Brain pericyte (primary cell): ENCODE data around the gene AIFM3.
"Not testable (repeated sequence)": the region's sequence is repeated elsewhere in the genome, so short reads cannot be mapped to it uniquely, and the experiment has no call there.

Source experiments
- DNase-seq: peaks from one replicate; pipeline ENCODE4 v3.0.0-alpha.2; 2012; ENCODE audit warnings: low read depth, low spot score

AIFM3 gene

GRCh38 chr22:21000987-21001600, 34.0 kb downstream of the AIFM3 start:
- DNase-seq = no peak

- peak; percentile 81 for DNase-seq
Measured at GRCh38 chr22:21001601-21002325, 34.7 kb downstream of the AIFM3 start, which contains the start of gene THAP7. THAP7 (minus strand) TSS chr22:21002118; CDS start chr22:21001911, 207 bp downstream.

- DNase-seq = no peak
Measured at GRCh38 chr22:21003782-21004181, 36.7 kb downstream of the AIFM3 start.

GRCh38 chr22:21009208-21009607, 42.2 kb downstream of the AIFM3 start:
- DNase-seq = not testable (repeated sequence)

GRCh38 chr22:21009638-21010425, 42.8 kb downstream of the AIFM3 start:
- no peak for DNase-seq

- no peak for DNase-seq
Measured at GRCh38 chr22:21010426-21011113, 43.5 kb downstream of the AIFM3 start.

- no peak for DNase-seq
Measured at GRCh38 chr22:21012446-21013407, 45.7 kb downstream of the AIFM3 start.

GRCh38 chr22:21013657-21014201, 46.7 kb downstream of the AIFM3 start:
- no peak for DNase-seq

- peak; percentile 57 for DNase-seq
Measured at GRCh38 chr22:21014202-21014725, 47.2 kb downstream of the AIFM3 start.

- DNase-seq = no peak
Measured at GRCh38 chr22:21014726-21015465, 47.8 kb downstream of the AIFM3 start, which contains the start of gene P2RX6. P2RX6 (plus strand) TSS chr22:21015165; CDS start chr22:21015175, 10 bp downstream.

GRCh38 chr22:21015466-21016006, 48.5 kb downstream of the AIFM3 start:
- DNase-seq = no peak

GRCh38 chr22:21016644-21017420, 49.8 kb downstream of the AIFM3 start:
- no peak for DNase-seq

GRCh38 chr22:21018314-21018713, 51.3 kb downstream of the AIFM3 start:
- DNase-seq = no peak

- DNase-seq = no peak
Measured at GRCh38 chr22:21020802-21021429, 53.9 kb downstream of the AIFM3 start.

- DNase-seq = no peak
Measured at GRCh38 chr22:21022507-21022906, 55.5 kb downstream of the AIFM3 start.

GRCh38 chr22:21022955-21023614, 56.0 kb downstream of the AIFM3 start:
- DNase-seq = no peak

- no peak for DNase-seq
Measured at GRCh38 chr22:21025266-21025665, 58.2 kb downstream of the AIFM3 start.
